ENCODE results near the gene PDE4A.

The PDE4A gene

DNA sequence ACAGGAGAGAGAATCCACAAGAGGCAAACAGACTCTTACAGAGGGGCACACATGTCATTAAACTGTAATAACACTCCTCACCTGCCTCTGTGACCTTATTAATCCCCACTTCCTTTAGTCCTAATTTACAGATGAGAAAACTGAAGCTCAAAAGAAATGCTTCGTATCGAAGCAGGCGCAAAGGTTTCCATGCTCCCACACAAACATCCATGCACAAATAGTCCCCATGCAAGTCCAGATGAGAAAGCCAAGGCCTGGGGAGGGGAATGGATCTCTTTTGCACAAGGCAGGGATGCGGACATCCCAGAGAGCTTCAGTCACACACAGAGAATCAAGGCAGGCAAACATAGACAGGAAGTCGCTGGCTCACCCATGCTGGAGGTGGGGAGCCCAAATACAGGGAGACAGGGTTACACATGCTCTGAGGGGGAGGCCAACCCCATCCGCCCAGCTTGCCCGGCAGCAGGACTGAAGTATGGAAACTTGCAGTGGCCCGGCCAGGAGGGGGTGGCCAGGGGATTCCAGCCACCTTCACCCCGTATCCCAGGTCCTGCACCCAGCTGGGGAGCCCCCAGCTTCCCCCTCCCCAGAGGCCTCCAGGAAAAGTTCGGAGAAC is 96.4 kb downstream of the PDE4A start:
- no peak for DNase-seq

DNA sequence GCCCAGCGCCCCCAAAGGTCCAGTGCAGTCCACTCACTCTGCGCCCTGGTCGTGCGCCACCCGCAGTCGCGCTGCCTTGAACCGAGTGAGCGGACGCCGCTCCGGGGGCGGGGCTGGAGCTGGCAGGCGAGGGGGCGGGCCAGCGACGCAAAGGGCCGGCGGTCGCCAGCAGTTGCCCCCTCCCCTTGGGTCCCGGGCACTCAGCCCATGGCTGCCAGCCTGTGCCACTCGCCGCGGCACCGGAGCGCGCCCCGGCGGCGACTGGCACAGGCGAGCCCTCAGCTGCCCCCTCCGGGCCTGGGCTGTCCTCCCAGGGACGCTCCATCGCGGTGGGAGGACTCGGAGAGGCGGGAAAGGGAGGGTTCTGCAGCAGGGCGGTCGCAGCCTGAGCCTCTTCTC is 97.0 kb downstream of the PDE4A start, which contains the start of gene S1PR5:
TSS of gene S1PR5 (minus strand) at position 87 of the 399 bp plus-strand sequence. CDS start 2,436 bp downstream, outside the sequence.
- no peak for DNase-seq

- DNase-seq = no peak
These were observed 97.6 kb downstream of the PDE4A start for GRCh38 chr19:10517760-10518443.

GRCh38 chr19:10518444-10519361 is 98.4 kb downstream of the PDE4A start:
- DNase-seq = no peak
